NCI-H1694 treated with DMSO at 0.1 percent for 48 hours (cell line): ENCODE results near the gene CHRM4.

Experiments used
- DNase-seq: peaks from one replicate; lab custom pipeline; 2025; lab: John Stamatoyannopoulos, UW

The CHRM4 gene

DNA sequence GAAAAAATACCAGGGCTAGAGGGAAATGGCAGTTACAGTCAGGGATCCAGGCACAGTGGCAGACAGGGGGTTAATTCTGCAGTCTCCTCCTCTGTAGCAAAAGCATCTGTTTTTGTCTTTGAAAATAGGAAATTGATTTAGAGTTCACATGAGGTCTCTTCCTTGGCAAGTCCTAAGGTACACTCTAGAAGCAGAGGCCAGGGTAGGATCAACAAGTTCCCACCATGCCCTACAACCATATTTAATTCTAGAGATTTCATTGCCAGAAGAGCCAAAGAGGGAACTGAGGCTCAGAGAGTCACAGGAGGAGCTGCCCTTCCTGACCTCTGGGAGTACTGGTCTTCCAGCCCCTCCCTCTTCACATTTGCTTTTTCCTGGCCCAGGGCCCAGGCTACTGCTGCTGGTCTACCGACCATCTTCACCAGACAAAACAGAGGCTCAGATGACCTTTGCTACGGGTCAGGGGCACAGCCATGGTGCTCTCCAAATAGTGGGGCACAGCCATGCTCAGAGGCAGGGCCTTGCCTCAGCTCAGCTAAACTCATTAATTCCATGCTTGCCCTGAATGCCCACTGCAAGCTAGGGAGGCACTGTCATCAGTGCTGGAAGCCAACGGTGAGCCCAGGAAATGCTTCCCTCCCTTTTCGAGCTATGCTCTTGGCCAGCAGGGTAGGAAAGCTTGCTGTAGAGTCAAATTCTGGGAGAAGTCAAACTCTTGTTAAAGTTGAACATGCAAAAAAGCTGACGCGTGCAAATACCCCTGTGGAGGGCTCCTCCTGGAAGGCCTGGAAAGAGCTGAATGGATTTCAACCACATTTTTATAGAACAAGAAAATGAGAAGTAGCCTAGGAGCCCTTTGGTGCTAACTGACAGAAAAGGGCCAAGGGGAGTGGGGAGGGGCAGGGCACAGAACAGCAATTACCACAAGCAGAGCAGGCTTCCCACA, 11.7 kb upstream of the CHRM4 start:
- no peak for DNase-seq

- DNase-seq = no peak
These were observed 6.0 kb upstream of the CHRM4 start for GRCh38 chr11:46397526-46397925.

GRCh38 chr11:46393759-46394158, 2.2 kb upstream of the CHRM4 start:
- no peak for DNase-seq

DNA sequence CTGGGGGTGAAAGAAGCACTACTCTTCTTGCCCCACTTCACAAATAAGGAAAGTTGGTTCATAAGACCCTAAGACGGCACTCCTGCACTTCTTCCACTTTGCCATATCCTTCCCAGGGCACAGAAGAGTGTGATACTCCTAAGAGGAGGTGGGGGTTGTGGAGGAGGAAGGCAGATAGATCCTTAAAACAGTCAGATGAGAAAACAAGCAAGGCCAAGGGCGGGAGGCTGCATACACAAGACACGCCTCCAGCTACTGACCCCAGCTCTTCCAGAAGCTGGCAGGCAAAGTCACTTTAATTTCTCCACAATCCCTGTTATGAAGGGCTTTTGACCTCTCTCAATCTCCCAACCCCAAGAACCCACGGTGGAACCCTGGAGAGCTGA, 1.6 kb upstream of the CHRM4 start:
- DNase-seq = no peak

- no peak for DNase-seq
These were observed 1.1 kb upstream of the CHRM4 start for GRCh38 chr11:46392421-46393230.

GRCh38 chr11:46391186-46391577, 394 bp downstream of the CHRM4 start:
- no peak for DNase-seq

- no peak for DNase-seq
These were observed 1.0 kb downstream of the CHRM4 start for GRCh38 chr11:46390331-46391171.

DNA sequence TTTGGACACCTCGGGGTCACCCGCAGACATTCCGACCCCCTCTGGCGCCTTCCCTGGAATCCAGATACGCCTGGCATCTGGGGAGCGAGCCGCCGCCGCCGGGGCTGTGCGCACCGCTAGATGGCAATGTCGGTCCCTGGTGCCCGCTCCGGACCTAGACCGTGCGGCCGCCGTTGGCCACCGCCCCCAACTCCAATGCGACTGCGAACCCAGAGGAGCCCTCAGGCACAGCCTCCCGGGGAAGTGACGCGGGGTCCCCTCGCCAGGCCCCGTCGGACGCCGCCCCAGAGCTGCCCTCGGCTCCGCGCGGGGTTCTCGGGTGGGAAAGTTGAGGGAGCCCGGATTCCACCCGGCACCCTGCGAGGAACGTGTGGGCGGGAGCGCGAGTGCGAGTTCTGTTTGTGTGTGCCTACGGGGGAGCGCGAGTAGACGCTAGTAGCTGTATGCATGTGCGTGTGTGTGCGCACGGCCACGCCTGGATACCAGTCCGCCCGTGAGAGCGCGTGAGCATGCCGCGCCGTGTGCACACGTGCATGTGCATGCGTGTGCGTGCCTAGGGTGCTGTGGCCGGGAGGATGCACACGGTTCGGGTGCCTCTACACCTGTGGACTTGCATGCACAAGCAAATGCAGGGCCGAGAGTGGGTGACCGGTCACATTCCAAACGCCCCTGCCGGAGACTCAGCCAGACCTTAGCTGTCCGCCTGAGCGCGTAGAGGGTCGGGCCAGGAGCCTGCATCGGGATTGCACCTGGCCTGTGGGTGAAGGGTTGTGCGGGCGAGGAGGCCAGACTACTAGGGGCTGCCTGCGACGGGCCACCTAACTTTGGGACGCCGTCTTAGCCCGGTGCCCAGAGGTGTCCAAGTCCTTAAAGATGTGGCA, 1.9 kb downstream of the CHRM4 start:
- DNase-seq = peak; percentile 62

DNA sequence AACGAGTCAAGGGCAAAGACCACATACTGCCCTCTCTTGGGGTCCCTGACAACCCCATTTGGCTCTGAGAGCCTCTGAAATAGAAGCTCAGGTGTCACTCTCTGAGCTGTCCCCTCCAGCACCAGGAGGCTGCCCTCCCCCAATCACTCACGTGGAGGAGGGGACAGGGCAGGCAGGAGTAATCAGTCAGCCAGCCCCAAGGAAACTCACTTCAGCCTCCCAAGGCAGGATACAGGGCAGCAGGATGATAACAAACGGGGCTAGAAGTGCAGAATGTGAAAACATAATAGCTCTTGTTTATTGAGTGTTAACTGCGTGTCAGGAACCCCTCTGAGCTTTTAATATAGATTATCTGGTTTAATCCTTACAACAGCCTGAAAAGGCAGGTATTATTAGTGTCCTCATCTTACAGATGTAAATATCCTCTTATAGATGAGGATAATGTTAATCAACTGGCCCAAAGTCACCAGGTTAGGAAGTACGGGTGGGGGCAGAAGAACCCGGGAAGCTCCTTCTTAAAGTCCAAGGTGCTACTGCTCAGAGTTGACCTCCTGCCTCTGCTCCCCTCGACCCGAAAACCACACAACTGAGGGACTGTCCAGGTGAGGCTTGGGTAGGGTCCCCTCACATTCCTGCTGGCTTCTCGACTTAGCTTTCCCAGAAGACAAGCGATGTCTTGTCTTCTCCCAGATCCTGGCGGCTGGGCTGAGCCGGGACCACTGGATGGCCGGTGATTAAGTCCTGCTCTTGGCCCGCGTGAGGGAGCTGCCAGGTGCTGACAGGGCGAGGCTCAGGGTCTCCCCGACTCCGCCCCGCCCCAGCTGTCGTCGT, 2.7 kb downstream of the CHRM4 start:
- no peak for DNase-seq

DNA sequence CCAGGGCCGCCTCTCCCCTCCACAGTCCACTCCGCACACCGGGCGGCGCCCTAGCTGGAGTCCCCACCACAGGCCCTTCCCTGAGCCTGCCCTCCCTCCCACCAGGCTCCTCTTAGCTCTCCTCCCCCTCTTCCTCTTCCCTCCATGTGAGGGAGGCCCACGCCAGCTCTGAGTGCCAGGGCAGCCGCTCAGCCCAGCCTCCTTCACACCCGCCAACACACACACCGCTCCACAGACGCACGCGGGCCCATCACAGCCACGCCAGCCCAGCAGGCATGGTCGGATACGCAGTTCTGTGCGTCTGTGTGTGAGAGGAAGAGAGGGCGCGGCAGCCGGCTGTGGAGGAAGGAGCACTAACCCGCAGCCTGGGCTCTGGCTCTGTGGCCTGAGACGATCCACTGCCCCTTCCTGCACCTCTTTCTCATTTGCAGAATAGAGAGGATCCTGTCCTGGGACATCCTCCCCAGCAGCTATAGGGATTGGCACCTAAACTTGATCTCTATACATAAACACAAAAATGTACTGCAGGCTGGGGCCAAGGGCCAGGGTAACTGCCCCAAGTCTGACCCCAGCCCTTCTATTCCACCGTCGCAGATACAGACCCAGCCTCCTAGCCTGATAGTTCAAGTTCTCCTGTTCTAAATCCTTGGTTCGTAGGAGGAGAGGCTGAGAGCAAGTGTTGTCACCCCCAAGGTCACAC, 3.5 kb downstream of the CHRM4 start:
- DNase-seq = no peak

GRCh38 chr11:46387456-46387855, 4.1 kb downstream of the CHRM4 start:
- no peak for DNase-seq

- DNase-seq = no peak
These were observed 4.9 kb downstream of the CHRM4 start for GRCh38 chr11:46386674-46387073.

- DNase-seq = no peak
These were observed 5.5 kb downstream of the CHRM4 start for GRCh38 chr11:46386005-46386578.

GRCh38 chr11:46385169-46386004, 6.2 kb downstream of the CHRM4 start:
- DNase-seq = no peak

GRCh38 chr11:46383974-46384701, 7.4 kb downstream of the CHRM4 start:
- DNase-seq = no peak

GRCh38 chr11:46383404-46383758, 8.2 kb downstream of the CHRM4 start:
- no peak for DNase-seq

DNA sequence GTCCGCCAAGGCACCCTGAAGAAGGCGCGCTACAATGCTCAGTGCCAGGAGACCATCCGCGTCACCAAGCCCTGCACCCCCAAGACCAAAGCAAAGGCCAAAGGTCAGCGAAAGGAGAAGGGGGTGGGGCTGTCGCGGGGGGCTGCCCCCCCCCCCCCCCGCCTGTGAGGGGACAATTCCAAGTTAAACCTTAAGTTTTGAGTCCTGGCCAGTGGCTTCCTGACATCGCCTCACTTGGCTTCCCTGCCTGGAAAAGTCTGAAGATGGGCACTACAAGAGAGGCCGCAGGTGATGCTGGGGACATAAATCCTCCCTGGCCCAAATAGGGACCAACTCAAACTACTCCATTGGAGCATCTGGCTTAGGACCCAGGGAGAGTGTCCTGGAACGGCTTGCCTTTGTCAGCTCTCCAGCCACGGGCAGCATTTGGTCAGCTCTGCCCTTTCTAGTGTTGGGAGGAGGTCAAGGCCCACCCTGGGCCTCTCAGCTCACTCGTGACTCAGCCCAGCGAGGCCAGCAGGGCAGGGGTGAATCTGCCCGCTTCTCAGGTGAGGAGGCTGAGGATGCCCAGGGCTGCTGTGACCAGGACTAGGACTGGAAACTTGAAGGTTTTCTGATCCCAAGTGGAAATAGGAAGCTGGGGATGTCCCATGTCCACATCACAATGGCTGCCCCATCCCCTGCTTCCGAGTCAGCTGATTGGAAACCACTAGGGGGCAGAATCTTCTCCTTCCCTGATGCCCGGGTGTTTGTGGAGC, 8.8 kb downstream of the CHRM4 start:
- no peak for DNase-seq
